IPS-18c (cell line): ENCODE data around the gene CAMK2B.
"Not testable (repeated sequence)": the region's sequence is repeated elsewhere in the genome, so short reads cannot be mapped to it uniquely, and the experiment has no call there.

Experiments used
- H3K4me3 ChIP-seq: 2 replicates; pipeline ENCODE4 v1.7.0; 2013; ENCODE audit warnings: low read depth, mild to moderate bottlenecking, low read length, moderate library complexity; ENCODE audit not compliant: insufficient read depth
- H3K9me3 ChIP-seq: one replicate; pipeline ENCODE4 v1.6.1; 2013; ENCODE audit warnings: mild to moderate bottlenecking, low read length, moderate library complexity; ENCODE audit not compliant: control insufficient read depth, insufficient read depth

The CAMK2B gene

GRCh38 chr7:44171901-44172300 is 153.5 kb downstream of the CAMK2B start:
- not testable (repeated sequence) for H3K9me3 ChIP-seq, H3K4me3 ChIP-seq

GRCh38 chr7:44167920-44168319 is 157.5 kb downstream of the CAMK2B start:
- H3K4me3 ChIP-seq: no peak overlapping the region
- no peaks in the 10 kb centered on the region for H3K9me3 ChIP-seq
